GM12875 (cell line): ENCODE measurements around the gene RWDD4.

Experiments used
- H3K4me3 ChIP-seq: one replicate; pipeline ENCODE4 v1.5.1; 2011; ENCODE audit warnings: low read depth, low read length, control low read depth
- CTCF ChIP-seq: IDR thresholded peaks from 2 replicates; pipeline ENCODE4 v1.5.1; 2011; ENCODE audit warnings: low read depth, mild to moderate bottlenecking, control low read depth, inconsistent platforms, low read length, moderate library complexity, borderline replicate concordance; ENCODE audit not compliant: insufficient read depth

The RWDD4 gene

GRCh38 chr4:183659872-183660242, 872 bp upstream of the RWDD4 start:
- peak overlapping the region; percentile 82 for H3K4me3 ChIP-seq
- TF ChIP-seq CTCF: no peak

- H3K4me3 ChIP-seq: peak overlapping the region; percentile 82
- no peak for TF ChIP-seq CTCF
Measured at GRCh38 chr4:183658362-183659028, 490 bp downstream of the RWDD4 start.

GRCh38 chr4:183657564-183657963, 1.4 kb downstream of the RWDD4 start:
- no peak for TF ChIP-seq CTCF
- no peak overlapping the region for H3K4me3 ChIP-seq

- no peak for TF ChIP-seq CTCF
Measured at GRCh38 chr4:183645326-183645725, 13.7 kb downstream of the RWDD4 start.

GRCh38 chr4:183639291-183639690, 19.7 kb downstream of the RWDD4 start:
- TF ChIP-seq CTCF: no peak
- H3K4me3 ChIP-seq: no peak overlapping the region

More at GRCh38 chr4:183645326-183645725, 13.7 kb downstream of the RWDD4 start:
- no peak overlapping the region for H3K4me3 ChIP-seq

GRCh38 chr4:183638436-183638835, 20.5 kb downstream of the RWDD4 start:
- no peak overlapping the region for H3K4me3 ChIP-seq

GRCh38 chr4:183637461-183637860, 21.5 kb downstream of the RWDD4 start:
- TF ChIP-seq CTCF: no peak
- H3K4me3 ChIP-seq: no peak overlapping the region

More at GRCh38 chr4:183638436-183638835, 20.5 kb downstream of the RWDD4 start:
- TF ChIP-seq CTCF: no peak
